ENCODE data around the gene CTBP2.
"Not testable (repeated sequence)": the region's sequence is repeated elsewhere in the genome, so short reads cannot be mapped to it uniquely, and the experiment has no call there.

CTBP2 gene

GRCh38 chr10:125087191-125087896 lies 73.0 kb downstream of the CTBP2 start:
- no peak for DNase-seq (ENCODE audit: low read depth, low spot score)

DNA sequence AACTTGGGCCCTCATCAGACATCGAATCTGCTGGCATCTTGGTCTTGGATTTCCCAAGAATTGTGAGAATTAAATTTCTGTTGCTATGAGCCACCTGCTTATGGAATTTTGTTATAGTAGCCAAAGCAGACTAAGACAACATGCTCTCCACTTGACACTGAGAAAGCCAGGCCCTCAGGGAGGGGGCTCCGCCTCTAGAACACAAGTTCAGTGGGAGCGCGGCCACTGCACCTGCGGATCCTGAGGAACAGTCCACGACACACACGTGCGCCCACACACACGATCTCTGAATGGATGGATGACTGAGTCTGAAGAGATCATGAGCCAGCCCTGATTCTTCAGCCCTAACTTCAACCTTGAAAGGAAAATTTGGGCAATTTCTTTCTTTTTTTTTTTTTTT lies 73.7 kb downstream of the CTBP2 start:
- DNase-seq (ENCODE audit: low read depth, low spot score), result no peak

DNA sequence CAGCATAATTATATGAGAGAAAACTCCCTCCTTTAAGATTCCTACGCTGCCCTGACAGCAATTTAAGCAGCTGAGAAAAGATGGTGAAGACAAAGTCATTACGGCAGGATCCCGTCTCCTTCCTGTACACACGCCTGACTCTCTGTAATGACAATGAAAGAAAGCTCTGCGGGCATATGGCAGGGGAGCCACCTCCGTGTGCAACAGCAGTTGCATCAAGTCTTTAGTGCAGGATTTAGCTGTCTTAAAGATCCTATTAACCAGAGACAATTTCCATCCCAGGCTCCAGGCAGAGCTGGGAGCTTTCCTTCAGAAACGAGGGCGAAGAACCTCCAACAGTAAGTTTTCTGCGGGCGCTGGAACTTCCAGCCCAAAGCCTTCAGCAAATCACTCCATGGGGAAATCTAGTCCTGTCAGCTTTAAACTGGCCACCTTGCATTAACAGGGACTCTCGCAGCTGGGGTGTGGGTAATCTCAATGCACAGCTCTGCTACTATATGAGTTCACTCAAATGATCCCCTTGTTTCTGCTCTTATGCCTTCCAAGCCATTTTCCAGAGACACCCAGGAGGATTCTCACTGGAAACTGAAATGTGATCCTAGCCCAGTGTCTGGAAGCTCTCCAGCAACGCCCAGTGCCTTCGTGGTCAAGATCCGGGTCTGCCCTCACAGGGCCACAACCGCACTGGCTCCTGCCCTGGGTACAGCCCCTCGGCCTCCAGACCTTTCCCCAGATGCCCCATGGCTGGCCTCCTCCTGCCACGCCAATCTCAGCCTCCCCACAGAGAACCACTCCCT lies 74.9 kb downstream of the CTBP2 start:
- no peak for DNase-seq (ENCODE audit: low read depth, low spot score)

DNA sequence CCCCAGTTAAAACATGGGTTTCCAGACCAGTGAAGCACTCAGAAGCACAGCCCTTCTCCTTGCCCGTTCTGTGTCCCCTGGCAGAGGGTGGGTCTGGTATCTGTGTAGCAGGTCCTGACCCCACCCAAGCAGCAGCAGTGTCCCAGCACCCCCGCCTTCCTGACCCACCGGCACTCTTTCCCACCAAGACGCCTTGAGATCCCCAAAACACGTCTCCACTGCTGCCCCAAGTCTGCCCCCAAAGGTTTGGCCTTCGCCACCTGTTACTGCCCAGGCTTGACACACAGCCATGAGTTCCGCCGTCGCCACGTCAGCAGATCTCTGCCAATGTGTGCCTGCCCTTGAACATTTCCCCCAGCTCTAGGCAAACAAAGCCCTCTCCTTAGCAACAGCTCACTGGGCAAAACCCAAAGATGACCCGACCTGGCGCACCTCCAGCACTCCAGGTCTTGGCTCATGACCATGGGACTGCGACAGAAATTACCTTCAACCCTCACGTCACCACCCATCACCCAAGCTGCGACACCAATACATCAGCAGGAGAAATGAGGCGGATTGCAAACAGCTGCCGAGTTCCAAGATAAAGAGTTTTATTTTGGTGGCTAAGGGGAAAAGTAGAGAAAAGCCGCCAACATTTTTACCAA lies 75.6 kb downstream of the CTBP2 start:
- DNase-seq (ENCODE audit: low read depth, low spot score), result no peak

DNA sequence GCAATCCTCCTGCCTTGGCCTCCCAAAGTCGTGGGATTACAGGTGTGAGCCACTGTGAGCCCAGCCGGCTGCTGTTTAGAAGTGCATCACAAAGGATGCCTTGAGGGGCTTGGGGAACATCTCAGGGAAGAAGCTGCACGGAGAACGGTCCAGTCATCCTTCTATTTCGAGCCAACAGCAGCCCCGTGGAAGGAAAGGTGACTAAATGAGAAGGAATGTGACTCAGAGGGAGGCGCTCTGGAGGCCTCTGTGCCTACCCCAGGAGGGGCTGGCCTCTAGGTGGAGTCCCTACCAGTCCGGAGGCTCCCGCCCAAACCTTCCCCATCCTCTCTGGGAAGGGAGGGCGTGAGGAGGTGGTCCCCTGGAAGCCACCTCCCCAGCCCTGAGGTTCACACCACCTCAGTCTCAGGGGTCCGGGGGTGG lies 76.2 kb downstream of the CTBP2 start:
- peak; percentile 60 for DNase-seq (ENCODE audit: low read depth, low spot score)

GRCh38 chr10:125083576-125083920 lies 76.8 kb downstream of the CTBP2 start:
- no peak for DNase-seq (ENCODE audit: low read depth, low spot score)

DNA sequence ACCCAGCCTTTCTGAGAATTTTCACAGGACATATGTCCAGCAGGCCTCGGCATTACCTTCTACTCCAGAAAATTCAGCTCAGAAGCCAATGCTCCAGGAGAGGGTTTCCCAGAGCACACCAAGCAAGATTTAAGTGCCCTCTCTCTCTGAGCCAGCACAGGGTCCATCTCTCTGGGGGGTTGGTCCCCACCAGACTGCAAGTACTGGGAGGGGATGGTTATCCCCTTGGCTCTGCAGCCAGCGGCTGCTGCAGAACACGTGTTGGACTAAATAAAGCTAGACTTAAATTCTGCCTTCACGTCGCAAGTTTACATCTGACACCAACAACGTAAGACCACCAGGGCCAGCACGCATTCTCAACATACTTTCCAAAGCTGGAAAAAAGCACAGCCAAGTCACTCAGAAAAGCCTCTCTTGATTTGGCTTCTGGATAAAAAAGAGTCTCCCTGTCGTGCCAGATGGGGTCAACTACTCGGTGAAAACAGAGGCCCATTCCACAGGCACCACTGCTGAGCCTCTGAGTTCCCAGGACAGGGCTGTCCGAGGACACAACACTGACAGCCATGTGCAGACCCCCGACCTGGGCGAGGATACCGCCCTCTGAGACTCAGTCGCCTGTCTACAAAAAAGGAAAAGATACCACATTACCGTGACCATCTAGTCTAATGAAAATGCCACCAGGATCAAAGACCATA lies 77.3 kb downstream of the CTBP2 start:
- DNase-seq (ENCODE audit: low read depth, low spot score), result no peak

GRCh38 chr10:125082471-125082870 lies 77.9 kb downstream of the CTBP2 start:
- DNase-seq (ENCODE audit: low read depth, low spot score), result not testable (repeated sequence)

DNA sequence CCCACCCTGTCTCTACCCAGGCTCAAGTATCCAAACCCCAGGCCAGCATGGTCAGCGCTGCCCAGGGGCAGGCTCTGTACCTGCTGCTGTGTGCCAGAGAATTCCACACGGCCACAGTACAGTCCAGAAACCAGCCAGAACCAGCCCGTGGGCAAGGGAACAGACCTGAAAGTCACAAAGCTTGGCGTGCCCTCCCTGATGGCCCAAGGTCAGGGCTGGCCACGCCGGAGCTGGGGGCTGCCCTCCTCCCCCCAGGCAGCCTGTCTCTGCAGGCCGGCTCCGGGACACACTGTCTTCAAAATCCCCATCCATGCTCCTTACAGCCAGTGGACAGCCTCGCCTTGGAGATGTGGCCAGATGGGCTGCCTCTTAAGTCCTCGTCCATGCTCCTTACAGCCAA lies 78.4 kb downstream of the CTBP2 start:
- DNase-seq (ENCODE audit: low read depth, low spot score), result no peak

GRCh38 chr10:125080984-125081383 lies 79.4 kb downstream of the CTBP2 start:
- DNase-seq (ENCODE audit: low read depth, low spot score), result no peak

GRCh38 chr10:125080296-125080695 lies 80.1 kb downstream of the CTBP2 start:
- no peak for DNase-seq (ENCODE audit: low read depth, low spot score)

DNA sequence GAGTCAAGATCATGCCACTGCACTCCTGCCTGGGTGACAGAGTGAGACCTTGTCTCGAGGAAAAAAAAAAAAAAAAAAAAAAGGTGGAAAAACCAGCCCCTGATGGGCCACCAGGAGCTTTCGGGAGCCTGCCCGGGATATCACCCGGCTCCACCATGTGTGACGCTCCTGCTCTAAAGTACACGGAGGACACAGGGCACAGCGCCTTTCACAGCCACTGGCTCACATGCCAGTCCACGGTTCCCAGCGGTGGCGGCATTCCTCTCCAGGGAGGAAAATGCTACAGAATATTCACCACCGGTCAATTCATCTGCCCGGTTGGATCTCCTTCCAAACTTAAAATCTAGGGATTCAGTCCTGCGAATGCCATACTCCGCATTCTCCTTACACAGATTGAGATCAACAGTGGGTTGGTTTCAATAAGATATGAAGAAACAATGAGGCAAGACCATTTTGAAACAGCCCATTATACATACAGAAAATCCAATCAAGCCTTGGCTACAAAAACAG lies 81.2 kb downstream of the CTBP2 start:
- DNase-seq (ENCODE audit: low read depth, low spot score), result no peak

GRCh38 chr10:125076891-125077541 lies 83.3 kb downstream of the CTBP2 start:
- DNase-seq (ENCODE audit: low read depth, low spot score), result no peak

- DNase-seq (ENCODE audit: low read depth, low spot score), result no peak
Observed at GRCh38 chr10:125076121-125076825, 84.1 kb downstream of the CTBP2 start.

GRCh38 chr10:125073996-125074395 lies 86.4 kb downstream of the CTBP2 start:
- DNase-seq (ENCODE audit: low read depth, low spot score), result no peak

GRCh38 chr10:125072794-125073193 lies 87.6 kb downstream of the CTBP2 start:
- DNase-seq (ENCODE audit: low read depth, low spot score), result no peak

GRCh38 chr10:125071008-125071407 lies 89.4 kb downstream of the CTBP2 start:
- no peak for DNase-seq (ENCODE audit: low read depth, low spot score)

GRCh38 chr10:125068406-125068805 lies 92.0 kb downstream of the CTBP2 start:
- no peak for DNase-seq (ENCODE audit: low read depth, low spot score)

DNA sequence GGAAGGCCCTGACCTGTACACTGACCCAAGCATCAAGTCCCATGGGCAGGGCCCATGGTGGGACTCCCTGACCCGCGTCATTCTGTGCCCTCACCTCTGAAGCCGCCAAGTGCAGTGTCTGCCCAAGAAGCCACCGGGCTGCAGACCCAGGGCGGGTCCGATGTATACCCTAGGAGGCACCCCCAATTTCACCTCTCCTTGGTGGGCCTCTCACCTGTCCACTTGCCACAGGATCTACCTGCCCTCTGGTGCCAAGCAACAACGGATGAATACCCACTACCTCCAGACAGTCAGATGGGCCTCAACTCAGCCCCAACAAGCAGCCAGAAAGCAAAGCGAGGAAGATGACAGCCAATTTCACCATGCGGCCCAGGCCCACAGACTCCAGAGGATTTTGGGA lies 92.6 kb downstream of the CTBP2 start:
- no peak for DNase-seq (ENCODE audit: low read depth, low spot score)

GRCh38 chr10:125066764-125067450 lies 93.5 kb downstream of the CTBP2 start:
- DNase-seq (ENCODE audit: low read depth, low spot score), result no peak

Measured in iPS DF 19.7 (cell line).